Smooth muscle cell (in vitro differentiated cells): ENCODE data around the gene HOXA10. TPM values are rescaled to one million over a fixed set of nuclear protein-coding genes. Genes with fewer than 3 reads are reported as not detected.

Experiments
- DNase-seq: peaks from one replicate; lab custom pipeline; 2025; ENCODE audit not compliant: unreplicated experiment; lab: John Stamatoyannopoulos, UW
- H2AFZ ChIP-seq: fragments of 200-600 bp; sonication (generic); 2 replicates; pipeline ENCODE4 v1.6.0; 2016; ENCODE audit warnings: antibody characterized with exemption, low read depth, mild to moderate bottlenecking
- H3F3A ChIP-seq: fragments of 200-600 bp; sonication (generic); 2 replicates; pipeline ENCODE4 v1.6.0; 2017; ENCODE audit warnings: antibody characterized with exemption, low read depth
- H3K27ac ChIP-seq: fragments of 200-600 bp; sonication (generic); 2 replicates; pipeline ENCODE4 v1.5.1; 2016; ENCODE audit warnings: low read depth, mild to moderate bottlenecking
- H3K27me3 ChIP-seq: fragments of 200-600 bp; sonication (generic); 2 replicates; pipeline ENCODE4 v1.6.1; 2016; ENCODE audit warnings: low read depth, mild to moderate bottlenecking
- H3K36me3 ChIP-seq: fragments of 200-600 bp; sonication (generic); 2 replicates; pipeline ENCODE4 v1.5.1; 2016; ENCODE audit warnings: low read depth
- H3K4me1 ChIP-seq: fragments of 200-600 bp; sonication (generic); 2 replicates; pipeline ENCODE4 v1.5.1; 2016; ENCODE audit warnings: low read depth
- H3K4me2 ChIP-seq: fragments of 200-600 bp; sonication (generic); 2 replicates; pipeline ENCODE4 v1.6.0; 2016; ENCODE audit warnings: mild to moderate bottlenecking
- H3K4me3 ChIP-seq: fragments of 200-600 bp; sonication (generic); 2 replicates; pipeline ENCODE4 v1.5.1; 2016; ENCODE audit warnings: mild to moderate bottlenecking
- H3K79me2 ChIP-seq: fragments of 200-600 bp; sonication (generic); 2 replicates; pipeline ENCODE4 v1.6.0; 2016; ENCODE audit warnings: low read depth, mild to moderate bottlenecking
- H3K9ac ChIP-seq: fragments of 200-600 bp; sonication (generic); 2 replicates; pipeline ENCODE4 v1.6.0; 2016; ENCODE audit warnings: low read depth
- H3K9me3 ChIP-seq: fragments of 200-600 bp; sonication (generic); replicated peaks from 2 replicates; pipeline ENCODE4 v1.5.1; 2016; ENCODE audit warnings: low read depth
- H4K20me1 ChIP-seq: fragments of 200-600 bp; sonication (generic); 2 replicates; pipeline ENCODE4 v1.6.0; 2016; ENCODE audit warnings: low read depth
- CTCF ChIP-seq: fragments of 200-600 bp; sonication (generic); IDR thresholded peaks from 2 replicates; pipeline ENCODE4 v1.5.1; 2017; ENCODE audit warnings: borderline replicate concordance, mild to moderate bottlenecking, antibody characterized with exemption; ENCODE audit not compliant: insufficient read depth, poor library complexity, severe bottlenecking
- WGBS: methylation state at CpG from one replicate; pipeline ENCODE4 v1.1.7; 2016; ENCODE audit warnings: low lambda C conversion rate; 5-methylcytosine and 5-hydroxymethylcytosine counted together
- polyA plus RNA-seq: library from polyadenylated mRNA; unstranded; fragments of >200 nt; fragmentation: Nextera tagmentation; extraction: Ambion mirVana; gene quantifications from 2 replicates; pipeline ENCODE4 v1.2.1, GENCODE V29; 2016
- total RNA-seq: library from RNA; depleted of rRNA; stranded (reverse); fragments of >200 nt; gene quantifications from 2 replicates; pipeline ENCODE4 v1.2.3, GENCODE V29; 2014

The HOXA10 gene
- total and polyA plus RNA-seq, 2 experiments from 2014 or later: 37.6 to 53.6 TPM

DNA sequence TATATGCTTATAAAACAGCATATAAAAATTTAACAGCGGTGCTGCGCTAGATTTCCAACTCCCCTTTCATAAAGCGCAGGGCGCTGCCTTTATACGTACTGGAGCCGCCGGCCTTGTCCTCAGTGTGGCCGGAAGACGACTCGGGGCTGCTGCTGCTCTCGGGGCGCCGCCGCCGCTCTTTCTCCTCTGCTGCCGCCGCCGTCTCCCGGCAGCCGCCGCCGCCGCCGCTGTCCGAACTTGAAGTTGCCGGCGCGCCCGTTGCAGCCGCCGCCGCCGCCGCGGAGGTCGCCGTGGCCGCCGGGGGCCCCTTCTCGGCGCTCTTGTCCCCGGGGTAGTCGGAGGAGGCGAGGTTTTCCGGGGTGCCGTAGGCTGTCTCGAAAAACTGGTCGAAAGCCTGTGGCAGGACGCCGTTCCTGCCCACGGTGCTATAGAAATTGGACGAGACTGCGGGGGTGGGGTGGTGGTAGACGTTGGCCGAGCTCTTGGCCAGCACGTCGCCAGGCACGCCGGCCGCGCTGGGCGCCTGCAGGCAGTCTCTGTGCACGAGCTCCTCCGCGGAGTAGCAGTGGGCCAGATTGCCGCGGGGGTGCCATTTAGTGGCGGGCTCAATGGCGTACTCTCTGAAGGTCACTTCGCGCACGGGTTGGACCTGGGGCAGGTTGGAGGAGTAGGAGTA lies 10.4 kb upstream of the HOXA10 start:
- DNase-seq: no peak
- no peak for TF ChIP-seq CTCF
- Histone ChIP-seq H3K36me3 (no peaks in the 10 kb centered on the region), H4K20me1 (peaks cover 6% of the 10 kb centered on the region), H3K4me1 (peaks cover 12% of the 10 kb centered on the region), H3K4me3 (peak overlapping the region; percentile 60), H3K4me2 (peak overlapping the region; percentile 89), H3K79me2 (peaks cover 80% of the 10 kb centered on the region), H3K9me3 (no peaks in the 10 kb centered on the region), H3K9ac (peak overlapping the region; percentile 69), H2AFZ (peak overlapping the region; percentile 0), H3K27me3 (no peaks in the 10 kb centered on the region), H3K27ac (peak overlapping the region; percentile 69), H3F3A (peaks cover 9% of the 10 kb centered on the region)
- under 1% methylated on average over 72 of the region's 72 CpGs for WGBS

DNA sequence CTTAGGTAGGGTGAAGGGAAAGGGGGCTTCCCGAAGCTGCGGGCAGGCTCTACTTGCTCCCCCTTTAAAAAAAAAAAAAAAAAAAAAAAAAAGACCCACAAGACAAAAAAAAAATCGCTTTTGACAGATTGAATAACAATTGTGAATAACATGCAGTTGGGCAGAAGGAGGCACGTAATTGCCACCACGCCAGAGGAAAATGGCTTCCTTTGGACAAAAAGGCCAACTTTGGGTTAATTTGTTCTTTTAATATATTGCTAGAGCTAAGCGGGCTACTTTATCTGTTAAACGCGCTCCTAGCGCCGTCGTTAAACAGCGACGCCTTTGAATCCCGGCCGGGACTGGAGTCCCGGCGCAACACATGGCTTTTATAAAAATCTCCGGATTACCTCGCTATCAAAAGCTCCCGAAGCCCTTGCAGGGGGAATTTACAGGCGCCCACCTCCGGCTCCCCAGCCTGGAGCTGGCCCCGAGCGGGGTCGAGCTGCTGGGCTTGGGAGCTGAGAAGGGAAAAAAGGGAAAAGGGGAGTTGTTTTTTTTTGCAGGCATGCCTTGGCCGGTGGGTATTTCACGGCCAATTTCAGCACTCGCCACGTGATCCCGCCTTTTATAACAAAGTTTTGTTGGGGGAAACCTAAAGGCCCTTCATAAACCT lies 9.7 kb upstream of the HOXA10 start:
- TF ChIP-seq CTCF: no peak
- peak overlapping the region; percentile 0 for H2AFZ ChIP-seq
- H3K79me2 ChIP-seq: peaks cover 80% of the 10 kb centered on the region
- peak overlapping the region; percentile 69 for H3K27ac ChIP-seq
- peak overlapping the region; percentile 60 for H3K4me3 ChIP-seq
- H4K20me1 ChIP-seq: peaks cover 6% of the 10 kb centered on the region
- H3K9me3 ChIP-seq: no peaks in the 10 kb centered on the region
- peaks cover 9% of the 10 kb centered on the region for H3F3A ChIP-seq
- under 1% methylated on average over 30 of the region's 30 CpGs for WGBS
- H3K27me3 ChIP-seq: no peaks in the 10 kb centered on the region
- H3K9ac ChIP-seq: peak overlapping the region; percentile 69
- DNase-seq: no peak
- H3K36me3 ChIP-seq: no peaks in the 10 kb centered on the region
- peak overlapping the region; percentile 89 for H3K4me2 ChIP-seq
- peaks cover 12% of the 10 kb centered on the region for H3K4me1 ChIP-seq

GRCh38 chr7:27182861-27183681 lies 9.0 kb upstream of the HOXA10 start:
- Histone ChIP-seq H3K9me3 (no peaks in the 10 kb centered on the region), H2AFZ (no peak overlapping the region)
- no peak for DNase-seq

More at GRCh38 chr7:27182861-27183681, 9.0 kb upstream of the HOXA10 start:
- H3K4me2 ChIP-seq: peak overlapping the region; percentile 89
- 4% methylated on average over 39 of the region's 39 CpGs for WGBS
- peak overlapping the region; percentile 69 for H3K27ac ChIP-seq
- H3K9ac ChIP-seq: peak overlapping the region; percentile 69
- H4K20me1 ChIP-seq: peaks cover 10% of the 10 kb centered on the region
- H3K79me2 ChIP-seq: peaks cover 80% of the 10 kb centered on the region
- H3K36me3 ChIP-seq: no peaks in the 10 kb centered on the region
- no peak for TF ChIP-seq CTCF
- peaks cover 9% of the 10 kb centered on the region for H3F3A ChIP-seq
- no peaks in the 10 kb centered on the region for H3K27me3 ChIP-seq
- H3K4me1 ChIP-seq: peaks cover 12% of the 10 kb centered on the region
- H3K4me3 ChIP-seq: peak overlapping the region; percentile 60
